DND-41 (cell line): ENCODE measurements around the gene PREP.

ENCODE experiments used
- ATAC-seq: fragments of 200-7000 bp; cut with Tn5 transposase; 3 replicates; pipeline ENCODE4 v1.9.1; 2021; ENCODE audit warnings: low read depth; ENCODE audit not compliant: insufficient read depth
- DNase-seq: peaks from one replicate; pipeline ENCODE4 v3.0.0-alpha.2; 2020
- H2AFZ ChIP-seq: 2 replicates; pipeline ENCODE4 v1.6.0; 2012; ENCODE audit warnings: low read depth, low read length
- H3K27ac ChIP-seq: 2 replicates; pipeline ENCODE4 v1.5.1; 2012; ENCODE audit warnings: low read length, inconsistent platforms
- H3K27me3 ChIP-seq: fragments of 200-600 bp; sonication (generic); 2 replicates; pipeline ENCODE4 v1.6.0; 2012; ENCODE audit warnings: low read length, mild to moderate bottlenecking, inconsistent platforms; ENCODE audit not compliant: insufficient read depth, poor library complexity
- H3K36me3 ChIP-seq: 2 replicates; pipeline ENCODE4 v1.5.1; 2012; ENCODE audit warnings: low read length, inconsistent platforms; ENCODE audit not compliant: insufficient read depth
- H3K4me1 ChIP-seq: 2 replicates; pipeline ENCODE4 v1.5.1; 2012; ENCODE audit warnings: mild to moderate bottlenecking, low read length; ENCODE audit not compliant: insufficient read depth
- H3K4me2 ChIP-seq: 2 replicates; pipeline ENCODE4 v1.6.0; 2012; ENCODE audit warnings: mild to moderate bottlenecking, moderate library complexity, low read length, inconsistent platforms; ENCODE audit not compliant: insufficient read depth
- H3K4me3 ChIP-seq, 2 experiments: fragments of 200-600 bp in 1 of 2; shearing (Covaris generic) in 1 of 2; 2 replicates each; pipeline ENCODE4 v1.5.1; 2012 to 2016; ENCODE audit warnings: inconsistent platforms in 2 of 2, low read length in 2 of 2, mild to moderate bottlenecking in 2 of 2, low read depth in 1 of 2, moderate library complexity in 1 of 2
- H3K79me2 ChIP-seq: 2 replicates; pipeline ENCODE4 v1.6.0; 2012; ENCODE audit warnings: low read length, inconsistent platforms; ENCODE audit not compliant: insufficient read depth
- H3K9ac ChIP-seq: 2 replicates; pipeline ENCODE4 v1.6.0; 2012; ENCODE audit warnings: low read depth, mild to moderate bottlenecking, inconsistent platforms, low read length, moderate library complexity
- H3K9me3 ChIP-seq: 2 replicates; pipeline ENCODE4 v1.5.1; 2012; ENCODE audit warnings: low read length, moderate library complexity, mild to moderate bottlenecking, inconsistent platforms; ENCODE audit not compliant: insufficient read depth, severe bottlenecking
- H4K20me1 ChIP-seq: 2 replicates; pipeline ENCODE4 v1.6.0; 2012; ENCODE audit warnings: low read length; ENCODE audit not compliant: insufficient read depth
- EZH2 ChIP-seq: IDR thresholded peaks from 3 replicates; pipeline ENCODE4 v1.6.1; 2012; ENCODE audit warnings: borderline replicate concordance, low read depth, mild to moderate bottlenecking, moderate library complexity, low read length, inconsistent platforms; ENCODE audit not compliant: severe bottlenecking
- TF ChIP-seq, protein P1 (sequence below): IDR thresholded peaks from 2 replicates; pipeline ENCODE4 v1.5.1; 2012; ENCODE audit warnings: borderline replicate concordance, low read length, moderate library complexity, mild to moderate bottlenecking; ENCODE audit not compliant: poor library complexity, severe bottlenecking; ENCODE audit errors: extremely low read depth

PREP gene

DNA sequence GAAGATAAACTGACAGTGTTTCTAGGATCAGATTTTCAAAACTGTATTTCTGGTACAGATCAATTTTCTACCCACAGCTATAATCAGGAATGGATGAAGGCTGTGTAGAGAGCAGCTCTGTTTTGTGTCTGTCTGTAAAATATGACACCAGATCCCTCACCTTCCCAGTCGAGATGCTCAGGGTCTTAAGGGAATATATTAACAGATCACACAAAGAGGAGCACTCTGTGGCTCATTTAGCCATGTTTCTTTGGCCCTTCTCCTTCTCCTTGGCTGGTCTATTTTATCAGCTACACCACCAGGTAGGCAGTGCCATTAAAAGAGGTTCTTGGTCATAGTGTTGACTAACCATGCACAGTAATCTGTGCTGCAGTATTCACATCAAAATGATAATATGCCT lies 82.6 kb downstream of the PREP start:
- no peak for DNase-seq
- H3K79me2 ChIP-seq: no peaks in the 10 kb centered on the region
- peaks cover 91% of the 10 kb centered on the region for H3K36me3 ChIP-seq
- H4K20me1 ChIP-seq: no peaks in the 10 kb centered on the region
- H3K9me3 ChIP-seq: no peaks in the 10 kb centered on the region
- H3K4me2 ChIP-seq: no peak overlapping the region
- no peak for TF ChIP-seq EZH2
- TF ChIP-seq, protein P1, sequence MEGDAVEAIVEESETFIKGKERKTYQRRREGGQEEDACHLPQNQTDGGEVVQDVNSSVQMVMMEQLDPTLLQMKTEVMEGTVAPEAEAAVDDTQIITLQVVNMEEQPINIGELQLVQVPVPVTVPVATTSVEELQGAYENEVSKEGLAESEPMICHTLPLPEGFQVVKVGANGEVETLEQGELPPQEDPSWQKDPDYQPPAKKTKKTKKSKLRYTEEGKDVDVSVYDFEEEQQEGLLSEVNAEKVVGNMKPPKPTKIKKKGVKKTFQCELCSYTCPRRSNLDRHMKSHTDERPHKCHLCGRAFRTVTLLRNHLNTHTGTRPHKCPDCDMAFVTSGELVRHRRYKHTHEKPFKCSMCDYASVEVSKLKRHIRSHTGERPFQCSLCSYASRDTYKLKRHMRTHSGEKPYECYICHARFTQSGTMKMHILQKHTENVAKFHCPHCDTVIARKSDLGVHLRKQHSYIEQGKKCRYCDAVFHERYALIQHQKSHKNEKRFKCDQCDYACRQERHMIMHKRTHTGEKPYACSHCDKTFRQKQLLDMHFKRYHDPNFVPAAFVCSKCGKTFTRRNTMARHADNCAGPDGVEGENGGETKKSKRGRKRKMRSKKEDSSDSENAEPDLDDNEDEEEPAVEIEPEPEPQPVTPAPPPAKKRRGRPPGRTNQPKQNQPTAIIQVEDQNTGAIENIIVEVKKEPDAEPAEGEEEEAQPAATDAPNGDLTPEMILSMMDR: no peak
- H2AFZ ChIP-seq: no peak overlapping the region
- H3K9ac ChIP-seq: no peak overlapping the region
- H3K4me3 ChIP-seq: no peak overlapping the region
- no peaks in the 10 kb centered on the region for H3K4me1 ChIP-seq
- H3K27me3 ChIP-seq: no peaks in the 10 kb centered on the region
- no peak for ATAC-seq
- H3K27ac ChIP-seq: no peak overlapping the region

DNA sequence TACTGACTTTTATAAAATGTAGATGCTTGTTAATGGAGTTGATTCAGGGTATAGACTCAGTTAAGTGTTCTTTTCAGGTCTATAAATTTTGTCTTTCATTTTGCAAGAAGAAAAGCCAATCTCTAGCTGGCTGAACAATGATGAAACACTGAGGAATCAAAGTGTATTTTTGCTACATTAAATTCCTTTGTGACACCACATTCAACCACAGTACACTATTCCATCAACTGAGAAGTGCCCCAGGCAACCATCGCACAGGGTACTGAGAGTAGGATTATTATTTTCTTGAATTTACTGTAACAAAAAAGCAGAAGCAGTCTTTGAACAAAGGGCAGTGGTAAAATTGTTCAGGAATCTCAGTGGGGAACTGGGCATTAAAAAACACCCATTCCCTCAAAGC lies 83.6 kb downstream of the PREP start:
- no peaks in the 10 kb centered on the region for H3K27me3 ChIP-seq
- no peak overlapping the region for H3K27ac ChIP-seq
- no peak overlapping the region for H3K4me2 ChIP-seq
- ATAC-seq (no peak), DNase-seq (no peak)
- H3K4me3 ChIP-seq: no peak overlapping the region
- no peak overlapping the region for H2AFZ ChIP-seq
- peaks cover 86% of the 10 kb centered on the region for H3K36me3 ChIP-seq
- no peaks in the 10 kb centered on the region for H3K4me1 ChIP-seq
- H3K9me3 ChIP-seq: no peaks in the 10 kb centered on the region
- H4K20me1 ChIP-seq: no peaks in the 10 kb centered on the region
- no peak overlapping the region for H3K9ac ChIP-seq
- no peaks in the 10 kb centered on the region for H3K79me2 ChIP-seq
- TF ChIP-seq, protein P1: no peak
- TF ChIP-seq EZH2: no peak

DNA sequence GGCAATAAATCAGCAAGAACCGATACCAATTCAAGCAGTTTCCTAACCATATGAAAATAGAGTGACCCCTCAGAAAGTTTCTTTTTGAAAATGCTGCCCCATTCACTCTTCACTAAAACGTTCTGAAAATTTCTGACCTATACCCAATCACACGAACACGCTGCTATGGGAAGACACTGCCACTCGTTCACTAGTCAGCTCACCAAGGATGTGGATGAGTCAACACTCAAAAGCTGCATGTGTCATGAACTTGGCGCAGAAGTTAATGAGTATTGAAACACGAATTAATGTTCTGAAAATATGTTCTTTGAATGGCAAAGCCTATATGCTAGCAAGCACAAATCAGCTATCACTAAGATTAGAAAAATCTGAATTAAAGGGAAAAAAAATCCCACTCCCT lies 84.2 kb downstream of the PREP start:
- Histone ChIP-seq H3K4me2 (no peak overlapping the region), H3K79me2 (no peaks in the 10 kb centered on the region), H3K4me3 (no peak overlapping the region), H3K9me3 (no peaks in the 10 kb centered on the region), H3K27ac (no peak overlapping the region), H3K9ac (no peak overlapping the region), H4K20me1 (no peaks in the 10 kb centered on the region), H2AFZ (no peak overlapping the region), H3K4me1 (no peaks in the 10 kb centered on the region), H3K27me3 (no peaks in the 10 kb centered on the region), H3K36me3 (peaks cover 85% of the 10 kb centered on the region)
- TF ChIP-seq EZH2: no peak
- TF ChIP-seq, protein P1: no peak
- DNase-seq (no peak), ATAC-seq (no peak)
